Liver (tissue), 2 donors: ENCODE measurements around the gene GNA14.

Experiments
- MAX ChIP-seq: IDR thresholded peaks from 2 replicates; pipeline ENCODE4 v1.6.1; 2016; ENCODE audit warnings: antibody characterized with exemption
- RAD21 ChIP-seq, 2 donors: IDR thresholded peaks; 2 replicates each; pipeline ENCODE4 v1.6.1; 2016; ENCODE audit warnings: antibody characterized with exemption in 2 of 2, mild to moderate bottlenecking in 2 of 2
- donor health status: healthy.

GRCh38 chr9:77532607-77533006 lies 115.5 kb downstream of the GNA14 start:
- TF ChIP-seq RAD21 (IDR thresholded peaks at IDR 0.05) (no peak), MAX (no peak)
